ENCODE measurements around the gene LYRM2. TPM values are rescaled to one million over a fixed set of nuclear protein-coding genes. Genes with fewer than 3 reads are reported as not detected.
A peak's percentile ranks its signal among the peaks of the same experiment; 100 is the strongest.

LYRM2 gene, protein sequence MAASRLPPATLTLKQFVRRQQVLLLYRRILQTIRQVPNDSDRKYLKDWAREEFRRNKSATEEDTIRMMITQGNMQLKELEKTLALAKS
- 17.0 and 19.9 TPM in 2 replicates for total RNA-seq (2014; rRNA removed; shearing (Covaris generic))

DNA sequence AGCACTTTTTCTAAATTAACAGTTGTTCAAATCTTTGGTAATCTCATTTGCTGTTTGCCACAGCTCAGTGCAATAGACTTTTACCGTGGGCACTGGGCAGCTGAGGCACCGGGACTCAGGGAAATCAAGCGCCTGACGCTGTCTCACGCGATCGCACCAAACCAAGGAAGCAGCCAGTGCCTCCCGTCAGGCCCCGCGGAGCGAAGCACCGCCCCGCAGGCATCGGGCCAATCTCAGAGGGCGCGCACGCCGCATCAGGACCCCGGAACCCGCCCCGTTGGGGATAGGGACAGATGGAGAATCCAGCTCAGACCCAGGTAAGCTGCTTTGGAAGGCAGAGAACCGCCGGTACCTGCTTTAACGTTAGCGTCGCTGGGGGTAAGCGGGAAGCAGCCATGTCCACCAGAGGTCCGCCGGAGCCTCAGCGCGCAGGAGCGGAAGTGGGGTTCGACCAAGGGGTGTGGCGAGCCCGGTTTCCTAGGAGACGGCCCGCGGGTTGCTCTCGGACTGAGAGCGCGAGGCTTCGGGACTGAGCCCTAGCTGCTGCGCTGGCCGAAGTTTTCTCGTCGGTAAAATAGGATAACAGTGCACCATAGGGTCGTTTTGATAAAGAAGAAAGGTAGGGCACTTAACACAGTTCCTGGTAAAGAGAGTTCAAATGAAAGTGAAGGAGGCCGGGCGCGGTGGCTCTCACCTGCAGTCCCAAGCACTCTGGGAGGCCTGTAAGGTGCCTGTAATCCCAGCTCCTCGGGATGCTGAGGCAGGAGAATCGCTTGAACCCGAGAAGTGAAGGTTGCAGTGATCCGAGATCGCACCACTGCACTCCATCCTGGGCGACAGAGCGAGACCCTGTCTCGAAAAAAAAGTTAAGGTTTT, at the start of gene LYRM2:
LYRM2 (minus strand) TSS at position 428 of the 876 bp plus-strand sequence; CDS start at position 397, 31 bp downstream.
- DNase-seq (ENCODE audit: low spot score): peak; percentile 94
- in situ Hi-C loops (cut with HindIII; ENCODE audit: low sequenced_read_pairs): loop anchor here (10.0 kb wide), 1 partner anchor 204 kb away; the partner anchor contains the start of gene ANKRD6

DNA sequence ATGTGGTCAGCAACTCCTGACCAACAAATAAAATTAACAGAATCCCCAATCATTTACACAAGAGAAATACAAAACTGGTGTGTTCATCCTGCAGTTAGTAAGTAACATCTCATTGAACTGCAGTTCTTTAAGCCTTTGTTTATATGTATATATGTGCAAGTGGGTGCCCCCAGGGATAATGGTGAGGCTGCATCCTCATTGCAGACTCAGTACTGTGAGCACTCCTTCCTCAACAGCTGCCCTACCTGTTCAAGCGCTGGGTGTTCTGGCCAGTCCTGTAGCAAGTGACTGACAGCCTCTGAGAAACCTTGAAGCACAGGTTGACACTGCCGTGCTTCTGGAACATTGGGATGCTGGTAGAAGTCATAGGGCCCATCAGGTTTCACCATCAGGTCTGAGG, 49.8 kb upstream of the LYRM2 start:
- no peak for DNase-seq (ENCODE audit: low spot score)
- in situ Hi-C loops (cut with HindIII; ENCODE audit: low sequenced_read_pairs): no loop called here

DNA sequence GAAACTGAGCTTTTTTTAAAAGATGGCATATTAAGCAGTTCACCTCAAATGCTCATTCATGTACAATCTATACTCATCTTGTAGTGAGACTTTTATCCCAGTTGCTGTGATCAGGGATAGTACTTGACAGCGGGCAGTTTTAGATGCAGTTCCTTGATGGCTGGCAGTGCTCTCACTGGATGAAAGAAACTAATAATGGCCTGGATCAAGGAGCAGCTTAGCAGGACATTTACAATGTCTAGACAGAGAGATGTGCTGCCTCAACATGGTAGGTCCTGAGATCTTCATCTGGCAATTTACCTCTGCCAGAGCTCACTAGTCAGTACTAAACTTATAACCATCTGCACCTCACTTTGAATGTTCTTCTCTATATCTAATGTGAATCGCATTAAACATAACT, 46.8 kb upstream of the LYRM2 start:
- DNase-seq (ENCODE audit: low spot score): no peak
- in situ Hi-C loops (cut with HindIII; ENCODE audit: low sequenced_read_pairs): no loop called here

DNA sequence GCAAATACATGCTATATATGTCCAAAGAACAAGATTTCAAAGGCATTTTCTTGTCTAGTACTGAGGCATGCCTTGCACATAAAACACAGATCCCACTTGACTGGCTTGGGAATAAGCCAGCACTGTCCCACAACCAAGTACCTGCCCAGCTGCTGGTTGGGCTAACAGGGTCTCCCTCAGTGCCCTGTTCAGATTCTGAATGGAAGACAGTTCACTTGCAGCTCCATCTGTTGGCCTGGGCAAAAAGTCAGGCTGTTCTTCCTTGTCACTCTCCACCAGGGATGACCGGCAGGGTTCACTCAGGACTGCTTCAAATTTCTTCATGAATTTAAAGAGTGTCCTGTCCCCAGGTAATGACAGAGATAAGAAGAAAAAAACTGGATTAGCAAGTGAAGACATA, 44.4 kb upstream of the LYRM2 start:
- no peak for DNase-seq (ENCODE audit: low spot score)
- in situ Hi-C loops (cut with HindIII; ENCODE audit: low sequenced_read_pairs): no loop called here

DNA sequence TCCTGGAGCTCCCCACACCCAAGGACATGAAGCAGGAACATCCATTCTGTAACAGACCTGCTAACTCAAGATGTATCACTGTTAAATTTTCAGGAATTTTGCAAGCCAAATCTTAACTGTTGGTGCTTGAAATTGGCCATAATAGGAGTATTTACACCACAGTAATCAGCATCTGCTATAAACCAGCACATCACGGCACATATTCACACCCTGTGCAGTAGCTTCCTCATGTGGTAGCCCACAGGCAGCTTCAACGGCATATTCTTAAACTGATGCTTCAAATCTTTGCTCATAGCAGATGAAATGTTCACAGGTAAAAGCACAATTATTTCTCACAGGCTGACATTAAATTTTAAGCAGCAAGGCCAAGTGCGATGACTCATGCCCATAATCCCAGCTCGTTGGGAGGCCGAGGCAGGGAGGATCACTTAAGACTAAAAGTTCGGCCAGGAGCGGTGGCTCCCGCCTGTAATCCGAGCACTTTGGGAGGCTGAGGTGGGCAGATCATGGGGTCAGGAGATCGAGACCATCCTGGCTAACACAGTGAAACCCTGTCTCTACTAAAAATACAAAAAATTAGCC, 43.5 kb upstream of the LYRM2 start:
- in situ Hi-C loops (cut with HindIII; ENCODE audit: low sequenced_read_pairs): no loop called here
- DNase-seq (ENCODE audit: low spot score): no peak

DNA sequence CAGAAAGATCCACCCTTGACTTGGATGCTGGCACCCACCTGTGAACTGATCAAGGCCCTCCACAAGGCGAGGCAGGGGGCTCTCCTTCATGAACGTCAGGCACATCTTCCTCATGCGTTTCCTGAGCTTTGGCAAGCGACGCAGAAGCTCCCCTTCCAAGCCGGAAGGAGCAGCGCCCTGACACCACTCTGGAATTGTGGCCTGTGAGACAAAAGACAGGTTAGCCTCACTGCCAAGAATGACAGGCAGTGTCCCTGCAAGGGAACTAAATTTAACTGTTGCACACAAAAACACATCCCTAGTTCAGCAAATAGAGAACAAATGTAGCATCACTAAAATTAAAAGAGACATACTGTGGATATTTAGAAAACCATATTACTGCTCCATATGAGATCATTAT, 42.0 kb upstream of the LYRM2 start:
- DNase-seq (ENCODE audit: low spot score): peak; percentile 32
- in situ Hi-C loops (cut with HindIII; ENCODE audit: low sequenced_read_pairs): no loop called here

DNA sequence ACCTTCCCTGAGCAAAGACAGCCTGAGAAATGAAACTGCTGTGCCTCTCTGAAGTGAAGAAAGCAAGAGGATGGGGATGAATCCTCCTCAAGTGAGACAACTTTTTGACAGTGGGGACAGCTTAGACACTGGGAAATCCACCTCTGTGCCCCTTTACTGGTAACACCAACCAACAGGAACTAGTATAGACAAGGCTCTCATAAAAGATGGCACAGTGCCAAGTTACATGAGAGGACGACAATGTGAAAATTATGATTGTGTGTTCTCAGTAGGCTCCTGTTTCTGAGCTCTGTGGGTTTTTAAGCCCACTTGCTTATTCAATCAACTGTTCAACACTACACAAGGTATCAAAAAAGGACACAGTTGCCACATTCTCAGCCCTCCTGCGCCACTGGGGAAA, 41.6 kb upstream of the LYRM2 start:
- DNase-seq (ENCODE audit: low spot score): peak; percentile 13
- in situ Hi-C loops (cut with HindIII; ENCODE audit: low sequenced_read_pairs): no loop called here

DNA sequence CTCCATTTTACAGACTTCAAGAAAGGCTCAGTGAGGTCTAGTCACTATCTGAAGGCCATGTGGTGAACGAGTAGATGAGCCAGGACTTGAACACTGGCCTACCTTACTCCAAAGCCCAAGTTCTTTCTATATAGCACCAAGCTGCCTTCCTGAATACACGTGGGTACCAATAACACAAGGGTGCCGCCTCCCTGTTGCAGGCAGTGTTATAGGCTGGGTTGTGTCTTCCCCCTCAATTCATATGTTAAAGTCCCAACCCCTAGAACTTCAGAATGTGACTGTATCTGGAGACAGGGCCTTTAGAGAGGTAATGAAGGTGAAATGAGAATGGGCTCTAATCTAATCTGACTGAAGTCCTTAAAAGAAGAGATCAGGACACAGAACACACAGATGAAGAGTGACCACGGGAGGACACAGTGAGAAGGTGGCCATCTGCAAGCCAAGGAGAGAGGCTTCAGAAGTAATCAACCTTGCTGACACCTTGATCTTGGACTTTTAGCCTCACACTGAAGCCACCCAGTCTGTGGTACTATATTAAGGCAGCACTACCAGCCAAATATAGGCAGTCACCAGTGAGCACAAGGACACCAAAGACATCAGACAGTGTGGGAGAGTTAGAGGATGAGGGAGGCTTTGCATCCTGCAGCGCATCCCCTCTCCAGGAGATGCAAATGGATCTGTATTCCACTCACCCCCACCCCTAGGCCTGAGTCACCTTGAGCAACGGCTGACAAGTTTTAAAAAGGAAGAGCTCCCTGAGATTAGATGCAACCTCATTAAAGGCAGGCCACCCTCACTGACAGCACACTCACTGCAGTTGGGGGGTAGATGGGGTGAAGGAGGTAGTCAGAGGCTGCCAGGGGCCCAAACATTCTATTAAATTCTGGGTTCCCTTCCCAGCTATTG, 40.9 kb upstream of the LYRM2 start:
- in situ Hi-C loops (cut with HindIII; ENCODE audit: low sequenced_read_pairs): no loop called here
- DNase-seq (ENCODE audit: low spot score): no peak

DNA sequence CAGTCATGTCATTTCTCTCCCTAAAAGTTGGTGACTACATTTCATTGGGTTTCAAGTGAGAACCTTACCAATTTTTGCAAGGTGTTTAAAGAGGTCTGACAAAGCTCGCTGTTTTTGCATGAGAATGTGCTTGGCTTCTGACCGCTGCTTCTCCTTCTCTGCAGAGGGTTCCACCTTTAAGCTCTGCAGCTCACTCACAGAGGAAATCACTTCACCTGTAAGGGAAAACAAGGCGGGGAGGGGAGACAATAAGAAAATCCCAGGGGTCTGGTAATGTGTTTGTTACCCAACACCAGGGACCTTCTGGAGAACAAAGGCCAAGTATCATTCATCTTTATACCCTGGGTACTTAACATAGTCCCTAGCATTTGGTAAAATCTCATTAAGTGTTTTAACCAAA, 40.0 kb upstream of the LYRM2 start:
- in situ Hi-C loops (cut with HindIII; ENCODE audit: low sequenced_read_pairs): no loop called here
- DNase-seq (ENCODE audit: low spot score): no peak

DNA sequence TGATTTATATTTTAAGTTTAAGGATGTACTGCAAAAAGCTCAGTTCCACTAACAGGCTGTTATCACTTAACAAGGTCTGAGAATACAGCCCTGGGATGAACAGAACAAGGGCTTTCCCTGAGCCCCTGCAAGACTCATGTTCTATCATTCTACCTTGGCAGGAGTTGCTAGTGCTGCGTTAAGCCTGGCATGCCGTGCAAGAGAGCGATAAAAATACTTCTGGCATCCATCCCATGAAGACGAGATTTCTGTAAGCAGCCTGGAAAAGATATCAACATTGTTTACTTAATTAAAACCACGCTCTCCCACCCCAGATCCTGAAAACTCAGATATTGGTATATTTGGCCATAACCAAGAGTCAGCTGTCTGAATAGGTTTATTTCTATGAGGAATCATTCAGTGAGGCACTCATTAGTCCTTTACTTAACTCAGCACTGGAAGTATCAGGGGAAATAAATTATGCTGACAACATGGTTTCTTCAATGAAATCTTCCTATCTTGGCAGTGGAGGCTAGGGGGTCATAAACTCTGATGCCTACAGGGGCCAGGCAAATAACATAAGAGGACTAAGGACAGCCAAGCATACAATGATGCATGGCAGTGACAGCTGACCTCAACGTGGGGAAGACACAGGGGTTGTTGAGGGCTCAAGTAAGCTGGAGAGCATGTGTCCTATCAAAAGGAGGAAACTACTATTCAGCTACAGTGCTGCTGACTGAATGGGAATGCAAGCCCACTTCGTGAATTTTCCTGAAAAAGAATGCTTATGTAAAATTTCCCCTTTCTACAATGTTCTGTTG, 37.6 kb upstream of the LYRM2 start:
- in situ Hi-C loops (cut with HindIII; ENCODE audit: low sequenced_read_pairs): no loop called here
- peak; percentile 62 for DNase-seq (ENCODE audit: low spot score)

DNA sequence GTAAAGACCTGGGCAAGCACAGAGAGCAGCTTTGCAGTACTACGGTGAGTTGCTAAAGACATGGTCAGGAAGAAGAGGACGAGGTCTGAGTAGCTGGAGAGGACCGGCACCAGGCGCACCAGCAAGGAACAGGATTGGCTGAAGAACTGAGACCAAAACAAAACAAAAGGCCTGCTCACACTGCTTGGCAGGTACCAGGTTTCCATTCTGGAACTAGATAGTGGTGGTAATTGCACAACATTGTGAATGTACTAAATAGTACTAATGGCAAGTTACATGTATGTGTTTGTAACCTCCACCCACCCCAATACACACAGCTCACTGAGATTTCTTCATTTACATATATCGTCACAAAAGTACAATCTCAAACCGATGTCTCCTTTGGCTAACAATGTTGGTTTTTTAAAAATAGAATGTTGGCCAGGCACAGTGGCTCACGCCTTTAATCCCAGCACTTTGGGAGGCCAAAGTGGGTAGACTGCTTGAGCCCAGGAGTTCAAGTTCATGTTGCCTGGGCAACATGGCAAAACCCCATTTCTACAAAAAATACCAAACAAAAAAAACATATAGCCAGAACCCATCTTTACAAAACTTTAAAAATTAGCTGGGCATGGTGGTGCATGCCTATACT, 32.5 kb upstream of the LYRM2 start:
- DNase-seq (ENCODE audit: low spot score): no peak
- in situ Hi-C loops (cut with HindIII; ENCODE audit: low sequenced_read_pairs): no loop called here

DNA sequence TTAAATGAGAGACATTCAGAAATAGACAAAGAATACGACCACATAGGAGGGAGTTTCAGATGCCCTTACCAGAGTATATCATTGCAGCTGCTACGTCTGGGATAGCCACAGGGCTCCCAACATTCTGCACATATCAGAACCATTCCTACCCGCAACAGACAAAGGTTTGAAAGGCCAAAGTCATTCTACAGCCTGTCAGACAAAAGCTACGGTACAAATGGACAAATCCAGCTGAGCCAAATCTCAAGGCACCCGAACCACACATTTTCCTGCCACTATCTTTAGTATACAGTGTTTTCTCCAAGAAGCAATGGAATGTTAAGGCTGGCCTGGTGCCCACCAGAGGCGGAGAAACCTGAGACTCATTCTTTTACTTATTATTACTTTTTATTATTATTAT, 30.5 kb upstream of the LYRM2 start:
- in situ Hi-C loops (cut with HindIII; ENCODE audit: low sequenced_read_pairs): no loop called here

DNA sequence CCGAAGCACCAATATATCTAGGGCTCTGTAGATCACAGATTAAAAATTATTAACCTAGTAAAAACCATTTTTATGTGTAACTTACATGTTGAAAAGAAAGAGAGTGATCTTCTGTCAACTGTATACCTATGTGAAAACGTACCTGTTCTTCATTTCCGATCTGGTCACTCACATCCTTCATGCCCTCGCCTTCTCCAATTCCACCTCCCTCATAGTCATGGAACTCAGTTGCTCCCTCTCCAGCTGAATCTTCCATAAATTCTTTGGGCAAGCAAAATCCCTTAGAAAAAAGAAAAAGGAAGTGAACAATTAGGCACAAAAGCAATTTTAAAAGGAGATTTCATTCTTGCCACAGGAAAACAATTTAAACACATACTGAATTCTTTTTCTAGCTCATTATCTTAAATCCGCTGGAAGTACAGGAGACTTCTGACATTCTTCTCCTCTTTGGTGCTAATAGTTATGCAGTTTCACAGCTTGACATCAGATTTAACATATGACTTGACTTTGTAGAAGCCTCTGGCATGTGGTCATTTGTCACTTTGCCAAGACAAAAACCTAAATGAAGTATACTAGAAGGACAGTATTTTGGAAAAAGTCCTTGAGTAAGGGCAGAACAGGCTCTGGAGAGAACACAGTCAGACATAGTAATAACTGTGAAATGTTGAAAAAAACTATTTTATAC, 29.5 kb upstream of the LYRM2 start:
- DNase-seq (ENCODE audit: low spot score): peak; percentile 12
- in situ Hi-C loops (cut with HindIII; ENCODE audit: low sequenced_read_pairs): no loop called here

More for the DNA sequence above, 30.5 kb upstream of the LYRM2 start:
- no peak for DNase-seq (ENCODE audit: low spot score)

DNA sequence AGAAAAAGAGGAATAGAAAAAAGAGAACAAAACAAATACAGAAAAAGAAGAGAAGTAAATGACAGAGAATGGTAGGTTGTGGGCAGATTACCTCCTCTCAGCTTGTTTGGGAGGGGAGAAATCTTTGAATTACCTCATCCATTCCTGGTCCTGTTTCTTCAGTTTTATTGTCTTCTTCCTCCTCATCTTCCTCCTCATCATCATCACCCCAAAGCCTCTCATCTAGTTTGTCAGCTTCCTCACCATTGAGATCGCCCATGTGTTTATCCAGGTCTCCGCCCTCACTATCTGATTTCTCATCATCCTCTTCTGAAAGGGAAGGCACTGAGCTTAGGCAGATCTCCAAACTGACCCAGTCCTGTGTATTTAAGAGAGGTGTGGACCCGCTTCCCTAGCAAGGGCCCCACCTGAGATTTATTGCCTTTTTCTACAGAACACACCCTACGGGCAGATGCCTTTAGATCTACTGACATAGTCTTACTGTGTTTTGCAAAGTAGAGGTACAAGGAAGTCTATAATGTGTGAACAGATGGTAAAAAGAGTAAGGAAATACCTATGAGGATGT, 24.2 kb upstream of the LYRM2 start:
- in situ Hi-C loops (cut with HindIII; ENCODE audit: low sequenced_read_pairs): no loop called here

DNA sequence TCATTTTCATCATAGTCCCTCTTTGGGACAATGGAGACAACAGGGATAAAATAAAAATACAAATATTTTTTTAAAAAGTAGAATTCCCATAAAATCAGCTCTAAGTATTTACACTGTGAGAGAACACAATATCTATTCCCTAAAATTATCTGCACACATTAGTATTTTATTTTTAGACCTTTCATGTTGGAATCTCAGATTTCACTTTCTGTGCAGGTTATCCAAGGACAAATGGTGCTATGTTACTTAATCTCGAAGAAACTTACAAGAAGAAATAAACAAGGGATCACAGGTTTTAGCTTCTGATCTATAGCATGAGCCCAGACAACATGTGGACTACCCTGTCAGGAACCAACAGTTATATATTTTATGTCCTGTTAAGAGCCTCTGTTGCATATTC, 23.0 kb upstream of the LYRM2 start:
- in situ Hi-C loops (cut with HindIII; ENCODE audit: low sequenced_read_pairs): no loop called here
- no peak for DNase-seq (ENCODE audit: low spot score)

More for the DNA sequence above, 24.2 kb upstream of the LYRM2 start:
- DNase-seq (ENCODE audit: low spot score): no peak

DNA sequence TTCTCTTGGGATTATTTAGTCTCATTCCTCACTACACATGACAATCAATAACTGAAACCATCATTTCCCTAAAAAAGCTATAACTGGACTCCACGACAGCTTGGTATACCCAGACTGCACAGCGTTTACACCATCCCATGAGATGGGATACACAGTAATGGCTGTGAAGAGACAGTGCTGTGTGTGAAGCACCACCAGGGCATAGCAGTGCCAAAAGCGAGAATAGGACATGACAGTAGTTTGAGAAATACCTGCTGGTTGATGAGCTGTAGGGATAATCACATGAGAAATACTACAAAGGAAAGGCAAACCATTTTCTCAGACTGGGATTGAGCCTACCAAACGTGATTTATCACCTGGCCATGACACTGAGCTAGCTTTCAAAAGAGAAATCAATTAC, 22.4 kb upstream of the LYRM2 start:
- DNase-seq (ENCODE audit: low spot score): no peak
- in situ Hi-C loops (cut with HindIII; ENCODE audit: low sequenced_read_pairs): no loop called here

DNA sequence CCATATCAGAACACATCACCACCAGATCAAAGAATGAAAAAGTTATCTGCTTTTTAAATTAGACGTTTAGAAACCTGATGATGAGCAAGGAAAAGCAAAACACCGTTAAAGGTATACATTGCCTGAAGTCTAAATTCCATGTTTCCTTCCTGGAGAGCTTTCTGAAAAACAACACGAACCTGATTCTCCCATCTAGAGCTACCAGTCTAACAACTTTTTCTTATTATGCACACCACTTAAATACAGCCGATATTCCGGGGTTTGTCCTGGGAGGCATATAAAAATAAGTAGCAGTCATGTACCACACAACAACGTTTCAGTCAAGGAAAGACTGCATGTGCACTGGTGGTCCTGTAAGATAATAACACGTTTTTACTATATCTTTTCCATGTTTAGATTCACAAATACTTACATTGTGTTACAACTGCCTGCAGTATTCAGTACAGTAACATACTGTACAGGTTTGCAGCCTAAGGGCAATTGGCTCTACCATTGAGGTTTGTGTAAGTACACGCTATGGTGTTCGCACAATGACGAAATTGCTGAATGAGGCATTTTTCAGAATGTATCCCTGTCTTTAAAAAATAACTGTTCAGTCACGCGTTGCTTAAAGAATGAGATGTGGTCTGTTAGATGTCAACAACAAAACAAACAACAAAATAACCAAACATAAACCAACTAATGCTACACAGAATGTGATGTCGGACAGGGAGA, 19.1 kb upstream of the LYRM2 start:
- in situ Hi-C loops (cut with HindIII; ENCODE audit: low sequenced_read_pairs): no loop called here
- no peak for DNase-seq (ENCODE audit: low spot score)

Data from G401 (cell line).